Measurements from ENCODE around the gene HSD17B12. TPM values are rescaled to one million over a fixed set of nuclear protein-coding genes. Genes with fewer than 3 reads are reported as not detected.

HSD17B12 gene
- total and polyA plus RNA-seq, 2 of the 8 experiments (the other 6 are each of a cell fraction or from before 2014, with no cell fraction given): 46.0 to 121 TPM

DNA sequence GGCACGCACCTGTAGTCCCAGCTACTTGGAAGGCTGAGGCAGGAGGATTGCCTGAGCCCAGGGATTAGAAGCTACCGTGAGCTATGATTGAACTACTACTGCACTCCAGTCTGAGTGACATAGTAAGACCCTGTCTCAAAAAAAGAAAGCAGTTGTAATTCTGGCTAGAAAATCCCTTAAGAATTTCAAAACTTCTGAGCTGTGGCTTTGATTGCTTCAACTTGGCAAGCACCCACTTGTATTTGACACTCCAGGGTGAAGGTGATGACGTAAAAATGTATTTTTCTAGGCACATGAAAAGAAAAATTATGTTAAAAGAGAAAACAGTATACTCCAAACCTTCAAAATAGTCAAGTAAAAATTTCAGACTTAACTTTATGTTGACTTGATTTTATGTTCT, 176.5 kb downstream of the HSD17B12 start:
- Histone ChIP-seq H4K5ac (ENCODE audit: insufficient read length, low read depth, low read length) (no peak overlapping the region), H3K27me3 (replicated peaks in 1 of 4; ENCODE audit: control insufficient read depth in 3 of 4, extremely low read depth in 1 of 4, insufficient read depth in 3 of 4, low read length in 3 of 4) (no peaks in the 10 kb centered on the region), H3K23ac (ENCODE audit: insufficient read length) (no peak overlapping the region), H3K23me2 (ENCODE audit: low read depth, low read length) (no peaks in the 10 kb centered on the region), H3K14ac (ENCODE audit: insufficient read length) (no peak overlapping the region), H3K4me2 (ENCODE audit: insufficient read depth in 1 of 2, low read depth in 2 of 2, low read length in 2 of 2) (no peak overlapping the region), H3K18ac (ENCODE audit: extremely low read depth, low read length) (no peak overlapping the region), H2BK20ac (ENCODE audit: low read length) (no peak overlapping the region), H3K79me2 (ENCODE audit: control insufficient read depth in 1 of 2, insufficient read depth in 2 of 2, low read length in 2 of 2) (no peaks in the 10 kb centered on the region), H3K4me1 (replicated peaks in 1 of 4; ENCODE audit: control insufficient read depth in 3 of 4, insufficient read depth in 4 of 4, low read length in 3 of 4) (peaks cover 0 to under 1% (median 0%) of the 10 kb centered on the region in 4 experiments; a peak in 1 of 7 replicates), H3K4ac (replicated peaks; ENCODE audit: insufficient read length, low read depth, low read length) (no peak overlapping the region), H3K36me3 (ENCODE audit: control insufficient read depth in 2 of 4, insufficient read depth in 4 of 4, low read length in 3 of 4) (peaks cover 2 to 16% (median 4%) of the 10 kb centered on the region in 4 experiments; a peak in 3 of 8 replicates), H3K9ac (replicated peaks in 1 of 4; ENCODE audit: extremely low read depth in 1 of 4, low read depth in 3 of 4, low read length in 3 of 4) (no peak overlapping the region), H3K4me3 (ENCODE audit: extremely low read depth in 1 of 4, insufficient read depth in 2 of 4, low read depth in 3 of 4, low read length in 4 of 4) (no peak overlapping the region), H3K9me3 (ENCODE audit: insufficient read depth in 2 of 2, low read depth in 1 of 2, low read length in 1 of 2) (no peaks in the 10 kb centered on the region), H4K8ac (ENCODE audit: extremely low read depth, insufficient read depth, low read length) (no peak overlapping the region), H2AK5ac (ENCODE audit: low read depth, low read length) (no peak overlapping the region), H4K91ac (replicated peaks; ENCODE audit: insufficient read length, low read length) (no peak overlapping the region), H3K27ac (ENCODE audit: low read depth, low read length) (no peak overlapping the region), H2BK12ac (ENCODE audit: low read depth, low read length) (no peak overlapping the region), H3K56ac (replicated peaks; ENCODE audit: insufficient read length, low read depth, low read length) (no peak overlapping the region), H3K79me1 (ENCODE audit: low read depth, low read length) (no peaks in the 10 kb centered on the region), H2BK5ac (ENCODE audit: low read depth, low read length) (no peak overlapping the region), H2AFZ (ENCODE audit: low read length) (no peak overlapping the region), H2BK15ac (ENCODE audit: low read length) (no peak overlapping the region), H4K20me1 (replicated peaks in 1 of 2; ENCODE audit: control insufficient read depth in 1 of 2, insufficient read depth in 2 of 2, low read length in 2 of 2) (peaks cover 0 to 3% of the 10 kb centered on the region in 2 experiments), H2BK120ac (replicated peaks; ENCODE audit: low read depth, low read length) (no peak overlapping the region)
- CTCF ChIA-PET (ENCODE audit: partially characterized antibody): interaction anchor here (0.9 to 2.3 kb wide), 2 partner anchors 9 to 32 kb away, joined by 3 to 15 read pairs; no protein-coding TSS in a partner anchor
- FAIRE-seq (no peak), DNase-seq (ENCODE audit: low read depth in 1 of 2, low spot score in 2 of 2) (no peak)
- POLR2A ChIA-PET (ENCODE audit: partially characterized antibody): no interaction called here
- WGBS, 2 experiments (ENCODE audit: extremely low coverage in 1 of 2, insufficient coverage in 1 of 2, insufficient read length in 1 of 2, insufficient replicate concordance in 2 of 2, low coverage in 1 of 2, low lambda C conversion rate in 2 of 2, missing lambda C conversion rate in 1 of 2): 86% methylated on average over 3 of the region's 3 CpGs; no CpG with 5 or more reads in 1 of the 2 experiments
- no peak for TF ChIP-seq KDM5A (IDR thresholded peaks at IDR 0.05; ENCODE audit: low read length)
- TF ChIP-seq NRF1 (IDR thresholded peaks at IDR 0.05; ENCODE audit: low read depth, low read length): no peak
- no peak for TF ChIP-seq TEAD4 (IDR thresholded peaks at IDR 0.05; ENCODE audit: low read depth, low read length)
- TF ChIP-seq CBX8 (IDR thresholded peaks at IDR 0.05; ENCODE audit: borderline replicate concordance, low read depth, low read length): no peak
- no peak for TF ChIP-seq FOSL1 (IDR thresholded peaks at IDR 0.05; ENCODE audit: insufficient read depth, low read depth, low read length)
- no peak for TF ChIP-seq KDM1A (IDR thresholded peaks at IDR 0.05; ENCODE audit: borderline replicate concordance, low read length)
- TF ChIP-seq MAFK (IDR thresholded peaks at IDR 0.05; ENCODE audit: low read depth, low read length): no peak
- no peak for TF ChIP-seq BCL11A (IDR thresholded peaks at IDR 0.05; ENCODE audit: low read depth in 2 of 2, low read length in 2 of 2)
- TF ChIP-seq, protein P1, sequence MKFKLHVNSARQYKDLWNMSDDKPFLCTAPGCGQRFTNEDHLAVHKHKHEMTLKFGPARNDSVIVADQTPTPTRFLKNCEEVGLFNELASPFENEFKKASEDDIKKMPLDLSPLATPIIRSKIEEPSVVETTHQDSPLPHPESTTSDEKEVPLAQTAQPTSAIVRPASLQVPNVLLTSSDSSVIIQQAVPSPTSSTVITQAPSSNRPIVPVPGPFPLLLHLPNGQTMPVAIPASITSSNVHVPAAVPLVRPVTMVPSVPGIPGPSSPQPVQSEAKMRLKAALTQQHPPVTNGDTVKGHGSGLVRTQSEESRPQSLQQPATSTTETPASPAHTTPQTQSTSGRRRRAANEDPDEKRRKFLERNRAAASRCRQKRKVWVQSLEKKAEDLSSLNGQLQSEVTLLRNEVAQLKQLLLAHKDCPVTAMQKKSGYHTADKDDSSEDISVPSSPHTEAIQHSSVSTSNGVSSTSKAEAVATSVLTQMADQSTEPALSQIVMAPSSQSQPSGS (IDR thresholded peaks at IDR 0.05; ENCODE audit: low read length): no peak
- TF ChIP-seq ASH2L (IDR thresholded peaks at IDR 0.05; ENCODE audit: low read length): no peak
- TF ChIP-seq, protein P2, sequence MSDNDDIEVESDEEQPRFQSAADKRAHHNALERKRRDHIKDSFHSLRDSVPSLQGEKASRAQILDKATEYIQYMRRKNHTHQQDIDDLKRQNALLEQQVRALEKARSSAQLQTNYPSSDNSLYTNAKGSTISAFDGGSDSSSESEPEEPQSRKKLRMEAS (IDR thresholded peaks at IDR 0.05): no peak
- TF ChIP-seq CTBP2 (IDR thresholded peaks at IDR 0.05; ENCODE audit: borderline replicate concordance, insufficient read depth, insufficient read length, low read length): no peak
- no peak for TF ChIP-seq SRF (IDR thresholded peaks at IDR 0.05; ENCODE audit: low read depth, low read length)

Data from H1 (cell line).